ENCODE results near the gene RTL1.

Gene RTL1

DNA sequence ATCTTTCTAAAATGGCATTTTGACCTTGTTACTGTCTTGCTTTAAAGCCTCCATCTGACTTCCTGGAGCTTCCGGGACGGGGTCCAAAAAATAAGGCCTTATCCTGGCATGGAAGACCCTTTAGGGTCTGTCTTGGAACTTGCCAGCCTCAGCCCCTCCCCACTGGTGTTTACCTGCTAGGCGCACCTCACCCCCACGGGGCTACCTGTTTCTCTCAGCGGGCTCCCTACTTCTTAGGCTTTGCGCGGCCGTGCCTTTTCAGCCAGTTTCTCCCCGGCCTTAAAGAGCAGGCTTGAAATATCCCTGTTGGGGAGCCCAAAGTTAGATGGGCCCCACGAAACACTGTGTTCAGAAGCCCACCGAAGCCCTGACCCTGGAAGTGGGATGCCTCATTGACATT is 5.1 kb downstream of the RTL1 start:
- no peak for DNase-seq

DNA sequence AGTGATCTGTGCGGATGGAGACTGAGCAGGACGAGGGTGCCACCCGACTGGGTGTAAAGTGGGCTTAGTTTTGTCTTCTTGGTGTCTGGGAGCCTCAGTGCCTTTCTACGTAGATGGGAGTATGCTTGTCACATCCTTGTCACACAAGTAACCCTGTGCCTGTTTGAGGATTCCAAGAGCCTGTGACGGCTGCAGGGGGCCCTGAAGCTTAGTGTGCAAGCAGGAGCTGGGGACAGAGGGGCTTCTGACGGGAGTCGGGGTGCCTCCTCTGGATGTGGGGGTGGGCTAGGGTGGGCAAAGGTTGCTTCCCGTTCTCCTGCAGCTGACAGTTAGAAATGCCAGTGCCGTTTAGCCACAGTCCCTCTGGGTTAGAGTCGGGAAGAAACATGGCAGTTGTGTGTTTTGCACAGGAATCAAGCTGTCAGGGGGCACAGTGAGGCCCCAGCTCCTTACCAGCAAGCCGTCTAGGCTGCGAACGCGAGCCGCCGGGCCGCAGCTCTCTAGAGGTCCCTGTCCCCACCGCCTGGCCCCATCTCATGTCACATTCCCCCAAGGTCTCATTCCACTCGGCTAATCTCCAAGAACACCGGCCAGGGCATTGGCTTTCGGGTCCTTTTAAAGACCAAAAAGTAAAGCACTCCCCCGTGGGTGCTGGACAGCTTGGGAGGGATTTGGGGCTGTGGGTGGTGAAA is 7.0 kb downstream of the RTL1 start:
- DNase-seq, result no peak

DNA sequence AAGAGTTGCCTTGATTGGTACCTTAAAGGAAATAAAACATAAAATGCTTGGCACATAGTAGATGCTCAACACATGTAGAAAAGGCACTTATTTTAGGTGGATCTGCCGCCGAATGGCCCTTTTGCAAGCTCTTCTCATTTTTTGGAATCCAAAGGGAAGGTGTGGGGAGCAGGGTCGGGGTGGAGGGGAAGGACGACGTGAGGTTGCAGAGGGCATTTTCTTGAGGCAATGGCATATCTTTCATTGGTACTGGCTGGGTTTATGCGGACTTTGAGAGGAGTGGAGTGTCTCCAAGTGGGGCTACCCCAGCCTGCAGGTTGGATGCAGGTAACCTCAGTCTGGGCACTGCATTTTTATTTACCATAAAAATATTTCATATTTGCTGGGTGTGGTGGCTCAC is 8.1 kb downstream of the RTL1 start:
- DNase-seq, result no peak

GRCh38 chr14:100894416-100894815 is 9.1 kb downstream of the RTL1 start:
- no peak for DNase-seq

GRCh38 chr14:100893760-100894159 is 9.8 kb downstream of the RTL1 start:
- no peak for DNase-seq

DNA sequence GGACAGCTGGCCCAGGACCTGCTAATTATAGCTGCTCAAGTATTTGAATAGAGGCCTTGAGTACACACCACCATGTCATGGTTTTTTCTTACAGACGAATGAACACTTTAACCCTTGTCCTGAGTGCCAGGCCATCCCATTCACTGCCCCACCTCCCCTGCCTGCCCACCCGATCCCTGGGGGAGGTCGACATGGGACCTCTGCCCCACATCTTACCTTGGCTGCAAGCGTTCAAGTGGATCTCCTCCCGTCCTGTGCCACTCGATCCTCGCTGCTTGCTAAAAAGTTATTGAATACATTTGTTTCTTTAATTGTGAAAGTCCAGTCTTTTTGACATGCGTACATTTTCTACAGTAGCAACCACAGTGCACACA is 10.3 kb downstream of the RTL1 start:
- DNase-seq, result no peak

DNA sequence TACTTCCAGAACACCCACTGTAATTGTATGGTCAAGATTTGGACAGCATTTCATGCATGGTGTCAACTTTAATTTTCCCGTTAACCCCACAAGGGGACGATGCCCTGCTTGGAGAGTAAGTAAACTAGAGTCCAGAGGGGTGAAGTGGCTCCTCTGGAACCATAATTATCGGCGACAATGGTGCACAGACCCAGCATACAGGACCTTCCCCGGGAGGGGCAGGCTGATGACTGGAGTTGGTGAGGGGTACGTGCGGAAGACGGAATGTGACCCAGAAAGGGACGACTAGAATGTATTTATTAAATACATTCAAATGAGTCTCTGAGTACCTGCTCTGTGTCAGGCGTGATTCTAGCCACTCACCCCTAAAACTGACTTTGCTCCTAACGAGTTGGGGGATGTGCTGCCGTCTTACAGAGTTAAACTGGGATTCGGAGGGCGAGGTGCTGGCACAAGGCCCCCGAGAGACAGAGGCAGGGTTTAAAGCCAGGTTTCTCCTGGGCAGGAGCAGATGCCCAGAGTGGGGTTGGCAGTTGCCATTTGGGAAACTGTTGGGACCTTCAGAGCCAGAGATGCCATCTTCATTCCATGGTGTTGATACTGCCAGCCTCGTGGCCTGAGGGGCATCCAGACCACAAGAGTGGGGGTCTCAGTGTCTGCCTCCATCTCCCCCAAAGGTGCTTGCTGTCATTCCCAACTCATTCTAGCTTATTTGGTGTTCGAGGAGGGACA is 10.9 kb downstream of the RTL1 start:
- DNase-seq, result no peak

GRCh38 chr14:100891501-100892445 is 11.7 kb downstream of the RTL1 start:
- DNase-seq, result no peak

GRCh38 chr14:100891051-100891450 is 12.5 kb downstream of the RTL1 start:
- DNase-seq, result no peak

DNA sequence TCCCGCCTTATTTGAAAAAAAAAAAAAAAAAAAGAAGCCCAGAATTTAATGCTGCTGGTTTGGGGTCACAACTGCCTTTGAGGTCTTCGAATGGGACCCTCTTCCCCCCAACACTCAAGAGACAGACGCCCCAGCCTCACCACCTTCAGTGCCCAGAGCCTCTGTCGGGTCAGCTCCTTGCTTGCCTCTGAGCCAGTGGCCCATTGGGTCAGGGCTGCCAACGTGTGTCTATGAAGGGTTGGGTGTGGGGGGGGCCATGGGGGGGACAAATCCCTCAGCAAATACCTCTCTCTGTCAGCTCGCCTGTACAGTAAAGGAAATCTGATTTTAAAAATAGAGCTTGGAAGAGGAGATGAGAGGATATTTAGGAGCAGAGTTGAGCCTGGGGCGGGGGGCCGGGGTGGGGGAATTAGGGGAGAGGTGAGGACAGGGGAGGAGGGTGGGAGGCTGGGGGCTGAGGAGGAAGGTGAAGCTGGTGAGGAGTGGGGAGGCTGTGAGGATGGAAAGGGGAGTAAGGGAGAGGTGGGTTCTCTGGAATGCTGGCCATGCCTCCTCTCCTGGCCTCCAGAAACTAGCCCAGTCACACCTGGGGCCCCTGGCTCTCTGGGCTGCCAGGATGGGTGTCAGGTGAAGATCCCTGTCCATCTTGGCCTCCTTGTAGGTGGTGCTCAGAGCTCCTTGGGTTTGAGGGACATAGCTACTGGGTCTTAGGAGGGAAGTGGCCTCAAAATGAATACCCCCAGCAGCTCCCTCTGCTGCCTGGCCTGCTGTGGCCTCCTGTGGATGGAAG is 13.3 kb downstream of the RTL1 start:
- DNase-seq, result no peak

- DNase-seq, result no peak
Measured at GRCh38 chr14:100889641-100890040, 13.9 kb downstream of the RTL1 start.

DNA sequence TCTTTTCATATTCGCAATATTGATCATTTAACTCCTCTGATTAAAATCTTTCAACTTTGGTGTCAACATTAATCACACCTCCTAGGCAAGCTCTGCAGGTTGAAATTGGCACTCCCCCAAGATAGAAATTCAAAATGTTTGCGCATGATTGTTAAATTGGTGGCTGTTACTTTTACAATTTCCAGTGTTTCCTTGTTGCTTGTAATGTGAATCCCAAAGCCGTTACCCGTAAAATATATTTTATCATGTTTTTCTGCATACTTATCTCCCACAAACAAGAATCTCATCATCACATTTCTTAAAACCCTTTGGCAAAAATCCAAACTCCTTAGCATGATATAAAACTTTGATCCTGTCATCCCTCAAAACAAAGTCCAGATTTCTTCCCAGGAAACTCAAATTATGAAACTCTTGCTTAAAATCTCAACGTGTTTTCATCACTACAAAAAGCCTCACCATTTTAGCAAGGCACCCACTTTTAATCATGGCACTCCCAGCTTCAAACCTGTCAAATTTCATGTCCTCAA is 14.7 kb downstream of the RTL1 start:
- no peak for DNase-seq

DNA sequence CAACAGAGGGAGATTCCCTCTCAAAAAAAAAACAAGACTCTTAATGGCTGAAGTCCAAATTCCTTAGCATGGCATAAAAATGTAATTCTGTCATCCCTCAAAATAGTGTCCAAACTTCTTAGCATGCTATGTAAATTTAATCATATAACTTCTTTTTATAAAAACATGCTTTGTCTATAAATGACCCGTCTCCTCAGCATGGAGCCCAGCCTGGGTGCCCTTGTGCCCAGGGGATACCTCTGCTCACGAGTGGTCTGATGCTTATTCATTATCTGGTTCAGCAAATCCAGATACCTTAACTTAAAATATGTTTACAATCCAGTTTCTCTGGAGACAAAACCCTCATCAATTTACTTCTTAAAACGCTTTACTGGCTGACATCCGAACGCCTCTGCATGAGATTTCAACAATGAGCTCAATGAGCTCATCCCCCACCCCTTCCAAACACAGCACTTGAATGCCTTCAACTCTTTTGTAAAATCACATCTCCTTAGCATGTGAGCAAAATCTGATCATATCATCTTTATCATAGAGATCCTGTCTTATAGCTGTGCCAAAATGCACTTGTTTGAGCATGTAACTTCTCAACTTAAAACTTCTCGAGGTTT is 15.7 kb downstream of the RTL1 start:
- no peak for DNase-seq

DNA sequence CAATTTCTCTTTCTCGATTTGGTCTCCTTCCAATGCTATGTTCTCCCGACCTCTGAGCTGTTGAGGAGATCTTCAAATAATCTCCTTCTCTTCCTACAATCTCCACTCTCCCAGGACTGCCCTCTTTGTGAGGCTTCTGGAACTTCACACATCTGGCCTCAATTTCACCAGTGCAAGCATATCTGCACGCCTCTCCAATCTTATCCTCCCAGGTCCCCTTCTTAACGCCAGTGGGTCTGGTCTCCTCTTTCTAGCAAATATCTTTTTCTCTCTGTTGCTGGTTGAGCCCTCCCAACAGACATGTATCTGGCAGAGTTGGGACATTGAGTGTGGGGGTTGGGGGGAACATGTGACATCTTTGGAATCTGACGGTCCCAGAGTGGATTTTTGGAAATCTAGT is 17.9 kb downstream of the RTL1 start:
- no peak for DNase-seq

DNA sequence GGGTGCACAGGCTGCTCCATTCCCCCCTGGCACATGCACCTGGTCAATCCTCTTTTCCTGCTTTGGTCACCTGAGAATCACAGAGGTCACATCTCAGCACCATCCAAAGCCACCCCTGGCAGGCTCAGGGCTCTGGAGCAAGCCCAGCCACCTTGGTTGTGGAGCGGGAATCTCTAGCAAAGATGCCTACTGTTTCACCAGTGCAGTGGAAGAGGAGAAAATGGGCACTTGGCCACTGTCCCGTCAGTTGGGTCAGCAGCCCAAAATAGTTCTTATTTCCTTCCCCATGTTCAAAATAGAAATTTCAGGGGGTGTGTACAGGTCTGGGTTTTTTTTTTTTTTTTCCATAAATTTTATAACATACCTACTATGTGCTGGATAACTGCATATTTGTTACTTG is 18.3 kb downstream of the RTL1 start:
- DNase-seq, result no peak

- DNase-seq, result no peak
Measured at GRCh38 chr14:100884456-100884855, 19.1 kb downstream of the RTL1 start.

- DNase-seq, result no peak
Measured at GRCh38 chr14:100883789-100884101, 19.8 kb downstream of the RTL1 start.

- no peak for DNase-seq
Measured at GRCh38 chr14:100882991-100883788, 20.3 kb downstream of the RTL1 start.

DNA sequence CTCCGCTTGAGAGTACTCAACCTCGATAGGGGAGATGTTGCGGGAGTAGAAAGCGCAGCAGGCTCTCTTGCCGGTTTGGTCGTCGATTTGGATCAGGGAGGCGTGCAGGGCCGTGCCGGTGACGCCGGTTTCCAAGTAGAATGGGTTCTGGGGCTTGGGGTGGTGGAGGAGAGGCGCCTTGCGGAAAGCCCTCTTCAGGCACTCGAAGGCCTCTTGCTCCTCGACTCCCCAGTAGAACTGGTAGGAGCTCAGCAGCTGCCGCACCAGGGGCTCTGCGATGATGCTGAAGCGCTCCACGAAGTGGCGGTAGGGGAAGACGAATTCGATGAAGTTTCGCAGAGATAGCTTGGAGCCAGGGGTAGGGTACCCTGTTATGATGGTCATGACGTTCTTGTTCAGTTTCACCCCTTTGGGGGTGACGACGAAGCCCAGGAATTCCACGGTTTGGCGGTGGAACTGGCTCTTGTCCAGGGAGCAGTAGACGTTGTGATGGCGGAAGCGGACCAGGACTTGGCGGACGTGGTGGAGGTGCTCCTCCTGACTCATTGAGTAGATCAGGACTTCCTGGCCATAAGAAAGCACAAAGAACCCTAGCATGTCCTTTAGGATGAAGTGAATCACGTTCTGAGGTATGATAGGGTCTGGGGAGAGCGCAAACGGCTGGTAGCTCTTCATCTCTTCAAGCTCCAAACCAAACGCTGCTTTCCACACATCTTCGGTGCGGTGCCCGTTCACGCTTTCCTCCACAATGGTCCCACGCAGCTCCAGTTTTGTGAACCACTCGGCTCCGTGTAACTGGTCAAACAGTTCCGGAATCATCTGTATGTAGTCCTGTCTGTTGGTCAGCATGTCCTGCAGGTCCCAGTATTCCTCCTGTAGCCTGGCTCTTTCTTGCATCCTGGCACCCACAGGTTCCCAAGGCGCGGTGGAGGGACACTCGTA is 21.2 kb downstream of the RTL1 start:
- no peak for DNase-seq
